Activated naive CD4-positive, alpha-beta T cell treated with anti-CD3 and anti-CD28 coated beads, Interleukin-2, amount 10 ng/mL, durations not matched to agents 7 days and 5 days (primary cell): ENCODE measurements around the gene GALNTL6.

Experiments
- CTCF ChIA-PET: fragments of 350-600 bp; sonication (Branson Sonifier 250); formaldehyde crosslinking; loops from one replicate; lab custom pipeline; 2021; ENCODE audit warnings: antibody characterized with exemption; lab: Charles Lee
- DNase-seq: peaks from one replicate; pipeline ENCODE4 v3.0.0-alpha.2; 2020
- H3K27ac Mint-ChIP-seq: one replicate; pipeline ENCODE4 v1.8.0; 2021; ENCODE audit warnings: mild to moderate bottlenecking, moderate library complexity, mixed read lengths
- H3K27me3 Mint-ChIP-seq: one replicate; pipeline ENCODE4 v1.8.0; 2021; ENCODE audit warnings: mild to moderate bottlenecking, mixed read lengths
- H3K36me3 Mint-ChIP-seq: one replicate; pipeline ENCODE4 v1.8.0; 2021; ENCODE audit warnings: mixed read lengths
- H3K4me1 Mint-ChIP-seq: one replicate; pipeline ENCODE4 v1.8.0; 2021; ENCODE audit warnings: mixed read lengths
- H3K4me3 Mint-ChIP-seq: one replicate; pipeline ENCODE4 v1.8.0; 2021; ENCODE audit warnings: mild to moderate bottlenecking, moderate library complexity, mixed read lengths
- H3K9me3 Mint-ChIP-seq: one replicate; pipeline ENCODE4 v1.8.0; 2021; ENCODE audit warnings: mixed read lengths

GALNTL6 gene

DNA sequence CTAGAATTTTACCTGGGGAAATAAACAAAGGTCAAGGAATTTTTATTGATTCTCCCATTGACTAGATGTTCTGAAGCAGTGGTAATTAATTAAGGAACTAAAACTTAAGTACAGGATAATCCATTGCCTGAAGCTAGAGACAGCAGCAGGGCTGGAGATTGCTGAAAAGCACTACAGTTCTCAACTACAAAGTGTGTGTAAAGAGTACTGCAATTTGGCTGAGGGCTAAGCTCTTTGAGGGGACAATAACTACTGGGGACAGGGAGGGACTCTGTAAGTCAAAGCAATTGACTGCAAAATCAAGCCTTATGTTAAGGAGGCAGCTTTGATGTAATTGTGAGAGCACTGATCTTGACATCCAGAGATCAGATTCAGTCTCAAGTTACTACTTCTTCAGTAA lies 260.4 kb downstream of the GALNTL6 start:
- peaks cover 2% of the 10 kb centered on the region for H3K9me3 Mint-ChIP-seq

GRCh38 chr4:172083272-172083671 lies 270.1 kb downstream of the GALNTL6 start:
- Mint-ChIP-seq H3K4me3 (no peak overlapping the region), H3K27me3 (no peaks in the 10 kb centered on the region), H3K4me1 (no peaks in the 10 kb centered on the region), H3K36me3 (no peaks in the 10 kb centered on the region), H3K27ac (no peak overlapping the region), H3K9me3 (no peaks in the 10 kb centered on the region)
- CTCF ChIA-PET, result no interaction called here
- DNase-seq, result no peak

More for the DNA sequence above, 260.4 kb downstream of the GALNTL6 start:
- H3K36me3 Mint-ChIP-seq, result no peaks in the 10 kb centered on the region
- H3K27ac Mint-ChIP-seq, result no peak overlapping the region
- no peak for DNase-seq
- H3K27me3 Mint-ChIP-seq, result no peaks in the 10 kb centered on the region
- H3K4me1 Mint-ChIP-seq, result no peaks in the 10 kb centered on the region
- no peak overlapping the region for H3K4me3 Mint-ChIP-seq
- CTCF ChIA-PET, result no interaction called here

DNA sequence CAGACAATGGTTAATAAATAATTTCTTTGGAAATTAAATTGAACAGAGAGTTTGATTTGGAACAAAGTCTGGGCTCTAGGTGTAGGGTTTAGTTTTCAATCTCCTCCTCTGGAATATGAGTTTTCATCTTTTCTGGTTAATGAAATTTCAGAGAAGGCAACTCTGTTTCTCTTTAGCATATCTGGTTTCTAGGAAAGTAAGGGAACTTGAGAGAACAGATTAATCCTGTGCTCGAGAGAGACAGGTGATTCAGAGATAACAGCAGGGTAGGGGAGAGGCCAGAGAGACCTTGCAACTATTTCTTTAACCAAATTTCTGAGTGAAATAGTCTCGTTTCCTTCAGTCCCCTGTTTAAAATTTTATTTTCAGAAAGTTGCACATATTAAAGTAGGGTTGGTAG lies 275.4 kb downstream of the GALNTL6 start:
- CTCF ChIA-PET, result no interaction called here
- DNase-seq, result no peak
- no peaks in the 10 kb centered on the region for H3K36me3 Mint-ChIP-seq
- no peaks in the 10 kb centered on the region for H3K27me3 Mint-ChIP-seq
- no peaks in the 10 kb centered on the region for H3K4me1 Mint-ChIP-seq
- peaks cover 2% of the 10 kb centered on the region for H3K9me3 Mint-ChIP-seq
- H3K4me3 Mint-ChIP-seq, result no peak overlapping the region
- no peak overlapping the region for H3K27ac Mint-ChIP-seq

DNA sequence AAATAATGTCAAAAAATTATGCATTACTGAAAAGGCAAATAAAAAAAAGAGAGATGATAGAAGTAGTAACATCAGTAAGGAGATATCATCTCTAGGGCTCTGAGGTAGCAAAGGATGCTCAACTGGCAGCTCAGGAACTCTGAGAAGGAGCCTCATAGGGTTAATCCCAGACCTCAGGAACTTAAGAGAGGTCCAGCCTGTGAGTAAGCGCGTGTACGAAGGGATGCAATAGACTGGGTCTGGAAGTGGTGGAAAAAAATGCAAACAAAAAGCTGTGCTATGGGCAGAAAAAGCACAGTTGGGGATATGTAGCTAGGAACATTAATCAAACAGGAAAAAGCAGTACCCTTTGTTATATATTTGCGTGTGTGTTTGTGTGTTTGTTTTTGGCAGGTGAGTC lies 282.0 kb downstream of the GALNTL6 start:
- H3K9me3 Mint-ChIP-seq, result no peaks in the 10 kb centered on the region
- H3K27ac Mint-ChIP-seq, result no peak overlapping the region
- no peak for DNase-seq
- H3K36me3 Mint-ChIP-seq, result no peaks in the 10 kb centered on the region
- no peaks in the 10 kb centered on the region for H3K4me1 Mint-ChIP-seq
- H3K27me3 Mint-ChIP-seq, result no peaks in the 10 kb centered on the region
- CTCF ChIA-PET, result no interaction called here
- no peak overlapping the region for H3K4me3 Mint-ChIP-seq

GRCh38 chr4:172096786-172097185 lies 283.6 kb downstream of the GALNTL6 start:
- Mint-ChIP-seq H3K9me3 (no peaks in the 10 kb centered on the region), H3K36me3 (no peaks in the 10 kb centered on the region), H3K27ac (no peak overlapping the region), H3K4me1 (no peaks in the 10 kb centered on the region), H3K4me3 (no peak overlapping the region), H3K27me3 (no peaks in the 10 kb centered on the region)
- no peak for DNase-seq
- CTCF ChIA-PET, result no interaction called here

GRCh38 chr4:172099376-172099775 lies 286.2 kb downstream of the GALNTL6 start:
- DNase-seq, result no peak
- Mint-ChIP-seq H3K27me3 (no peaks in the 10 kb centered on the region), H3K9me3 (peaks cover 2% of the 10 kb centered on the region), H3K27ac (no peak overlapping the region), H3K4me1 (no peaks in the 10 kb centered on the region), H3K36me3 (no peaks in the 10 kb centered on the region), H3K4me3 (no peak overlapping the region)
- CTCF ChIA-PET, result no interaction called here

GRCh38 chr4:172103456-172103855 lies 290.3 kb downstream of the GALNTL6 start:
- H3K27ac Mint-ChIP-seq, result no peak overlapping the region
- no peak overlapping the region for H3K4me3 Mint-ChIP-seq
- H3K4me1 Mint-ChIP-seq, result no peaks in the 10 kb centered on the region
- no peaks in the 10 kb centered on the region for H3K36me3 Mint-ChIP-seq
- DNase-seq, result no peak
- CTCF ChIA-PET, result no interaction called here
- no peaks in the 10 kb centered on the region for H3K27me3 Mint-ChIP-seq
- peaks cover 2% of the 10 kb centered on the region for H3K9me3 Mint-ChIP-seq

DNA sequence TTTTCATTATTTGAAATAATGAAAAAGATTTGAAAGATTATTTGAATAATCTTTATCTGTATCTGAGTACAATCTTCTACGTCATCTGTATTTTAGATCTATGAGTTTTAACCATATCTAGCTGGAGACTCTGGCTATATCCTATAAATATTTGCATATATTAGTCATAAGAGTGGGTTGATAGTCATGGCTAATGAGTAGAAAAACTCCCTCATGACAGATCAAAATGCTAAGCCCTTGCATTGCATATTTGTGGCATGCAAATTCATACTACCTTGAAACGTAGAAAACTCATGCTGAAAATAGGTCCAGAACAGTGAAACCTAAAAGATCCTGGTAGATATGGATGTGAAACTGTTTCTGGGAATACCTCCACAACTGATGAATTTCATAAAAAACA lies 291.3 kb downstream of the GALNTL6 start:
- Mint-ChIP-seq H3K27me3 (no peaks in the 10 kb centered on the region), H3K36me3 (no peaks in the 10 kb centered on the region), H3K4me3 (no peak overlapping the region), H3K27ac (no peak overlapping the region), H3K4me1 (no peaks in the 10 kb centered on the region), H3K9me3 (peaks cover 2% of the 10 kb centered on the region)
- CTCF ChIA-PET, result no interaction called here
- DNase-seq, result no peak

GRCh38 chr4:172105918-172106317 lies 292.7 kb downstream of the GALNTL6 start:
- Mint-ChIP-seq H3K4me1 (no peaks in the 10 kb centered on the region), H3K27ac (no peak overlapping the region), H3K27me3 (no peaks in the 10 kb centered on the region), H3K36me3 (no peaks in the 10 kb centered on the region), H3K4me3 (no peak overlapping the region), H3K9me3 (peaks cover 2% of the 10 kb centered on the region)
- DNase-seq, result no peak
- CTCF ChIA-PET, result no interaction called here

- no peaks in the 10 kb centered on the region for H3K9me3 Mint-ChIP-seq
- H3K27me3 Mint-ChIP-seq, result no peaks in the 10 kb centered on the region
- no peak overlapping the region for H3K4me3 Mint-ChIP-seq
- CTCF ChIA-PET, result no interaction called here
- DNase-seq, result no peak
- H3K36me3 Mint-ChIP-seq, result no peaks in the 10 kb centered on the region
- H3K27ac Mint-ChIP-seq, result no peak overlapping the region
- no peaks in the 10 kb centered on the region for H3K4me1 Mint-ChIP-seq
These were observed 296.3 kb downstream of the GALNTL6 start for GRCh38 chr4:172109466-172109865.

DNA sequence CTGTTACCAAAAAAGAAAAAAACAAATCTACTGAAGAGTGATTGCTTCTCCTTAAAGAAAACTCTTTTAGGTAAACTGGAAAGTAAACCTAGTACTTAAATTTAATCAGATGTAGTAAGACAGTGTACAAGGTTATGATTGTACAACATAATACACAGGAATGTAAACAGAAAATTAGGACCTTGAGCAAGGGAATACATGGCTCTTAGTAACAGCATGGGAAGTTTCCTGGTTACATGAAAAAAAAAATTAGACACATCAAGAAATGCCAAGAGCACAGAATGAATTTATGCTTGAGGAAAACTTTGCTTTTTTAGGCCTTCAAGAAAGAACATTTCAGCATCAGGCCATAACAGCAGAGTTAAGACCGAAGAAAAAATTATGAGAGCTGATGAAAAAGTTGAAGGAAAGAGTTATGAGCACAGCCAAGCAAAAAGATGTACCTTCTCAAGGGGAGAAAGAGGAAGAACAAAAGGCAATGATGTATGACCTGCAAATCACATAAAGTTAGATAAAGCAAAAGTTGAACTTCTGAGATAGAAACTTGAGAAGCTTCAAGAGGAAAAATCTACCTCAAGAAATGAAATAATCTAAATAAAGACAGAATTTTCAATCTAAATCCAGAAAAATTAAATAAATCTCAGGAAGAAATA lies 311.6 kb downstream of the GALNTL6 start:
- CTCF ChIA-PET, result no interaction called here
- Mint-ChIP-seq H3K27ac (no peak overlapping the region), H3K4me1 (no peaks in the 10 kb centered on the region), H3K36me3 (no peaks in the 10 kb centered on the region), H3K4me3 (no peak overlapping the region), H3K27me3 (no peaks in the 10 kb centered on the region), H3K9me3 (peaks cover 2% of the 10 kb centered on the region)
- DNase-seq, result no peak

DNA sequence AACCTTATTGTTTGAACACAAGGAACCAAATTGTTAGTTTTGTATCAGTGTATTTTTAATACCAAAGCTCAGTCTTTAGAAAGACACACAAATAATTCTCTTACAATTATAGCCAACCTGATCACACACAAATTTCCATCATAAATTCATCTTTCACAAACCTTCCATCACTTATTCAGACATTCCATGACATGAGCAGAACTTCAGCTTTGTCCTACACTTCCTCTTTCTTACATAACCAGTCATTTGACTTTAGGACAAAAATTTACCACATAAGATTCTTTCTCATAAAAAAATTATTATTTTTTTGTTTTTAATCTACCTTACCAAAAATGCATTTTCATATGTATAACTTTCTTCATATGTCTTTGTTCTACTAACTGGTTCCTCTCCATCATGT lies 312.2 kb downstream of the GALNTL6 start:
- Mint-ChIP-seq H3K36me3 (no peaks in the 10 kb centered on the region), H3K4me1 (no peaks in the 10 kb centered on the region), H3K27me3 (no peaks in the 10 kb centered on the region), H3K27ac (no peak overlapping the region), H3K9me3 (peaks cover 2% of the 10 kb centered on the region), H3K4me3 (no peak overlapping the region)
- no peak for DNase-seq
- CTCF ChIA-PET, result no interaction called here

DNA sequence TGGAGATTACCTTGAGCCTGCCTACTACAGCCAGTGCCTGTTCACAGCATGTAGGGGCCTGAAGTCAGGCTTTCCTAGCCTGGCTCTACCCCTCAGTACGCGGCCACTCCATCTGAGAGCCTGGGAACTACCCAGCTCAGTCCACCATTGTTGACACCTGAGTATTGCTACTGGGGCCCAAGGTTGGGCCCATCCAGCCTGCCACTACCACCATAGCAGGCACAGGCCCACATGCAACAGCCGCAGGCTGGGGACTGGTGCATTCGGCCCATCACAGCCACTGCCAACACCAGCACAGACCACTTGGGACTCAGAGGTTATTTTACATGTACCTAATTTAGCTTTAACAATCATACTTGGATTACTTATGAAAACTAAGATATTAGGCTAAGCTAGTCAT lies 314.0 kb downstream of the GALNTL6 start:
- Mint-ChIP-seq H3K27ac (no peak overlapping the region), H3K27me3 (no peaks in the 10 kb centered on the region), H3K4me3 (no peak overlapping the region), H3K36me3 (no peaks in the 10 kb centered on the region), H3K4me1 (no peaks in the 10 kb centered on the region), H3K9me3 (peaks cover 2% of the 10 kb centered on the region)
- no peak for DNase-seq
- CTCF ChIA-PET, result no interaction called here

DNA sequence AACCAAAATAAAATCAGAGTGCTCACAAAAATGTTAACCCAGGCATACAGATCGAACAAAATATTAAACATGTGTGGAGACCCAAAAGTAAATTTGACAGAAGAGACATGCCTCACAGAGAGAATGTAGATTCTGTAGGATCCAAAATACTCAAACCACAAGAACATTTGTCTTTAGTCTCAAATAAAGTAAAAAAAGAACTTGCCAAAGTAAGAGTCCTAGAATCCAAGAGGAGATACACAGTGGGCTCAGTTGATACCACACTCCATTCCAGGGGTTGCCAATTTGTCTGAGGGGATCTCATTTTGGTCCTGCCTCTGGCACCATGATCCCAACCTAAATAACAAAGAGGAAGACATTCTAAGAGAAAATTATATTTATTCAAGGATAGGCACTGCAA lies 316.4 kb downstream of the GALNTL6 start:
- CTCF ChIA-PET, result no interaction called here
- DNase-seq, result no peak
- no peaks in the 10 kb centered on the region for H3K27me3 Mint-ChIP-seq
- no peaks in the 10 kb centered on the region for H3K4me1 Mint-ChIP-seq
- H3K27ac Mint-ChIP-seq, result no peak overlapping the region
- H3K4me3 Mint-ChIP-seq, result no peak overlapping the region
- H3K36me3 Mint-ChIP-seq, result no peaks in the 10 kb centered on the region
- H3K9me3 Mint-ChIP-seq, result peaks cover 2% of the 10 kb centered on the region

- Mint-ChIP-seq H3K9me3 (no peaks in the 10 kb centered on the region), H3K4me1 (no peaks in the 10 kb centered on the region), H3K27me3 (no peaks in the 10 kb centered on the region), H3K36me3 (no peaks in the 10 kb centered on the region), H3K27ac (no peak overlapping the region), H3K4me3 (no peak overlapping the region)
- CTCF ChIA-PET, result no interaction called here
- no peak for DNase-seq
These were observed 321.3 kb downstream of the GALNTL6 start for GRCh38 chr4:172134521-172134920.

DNA sequence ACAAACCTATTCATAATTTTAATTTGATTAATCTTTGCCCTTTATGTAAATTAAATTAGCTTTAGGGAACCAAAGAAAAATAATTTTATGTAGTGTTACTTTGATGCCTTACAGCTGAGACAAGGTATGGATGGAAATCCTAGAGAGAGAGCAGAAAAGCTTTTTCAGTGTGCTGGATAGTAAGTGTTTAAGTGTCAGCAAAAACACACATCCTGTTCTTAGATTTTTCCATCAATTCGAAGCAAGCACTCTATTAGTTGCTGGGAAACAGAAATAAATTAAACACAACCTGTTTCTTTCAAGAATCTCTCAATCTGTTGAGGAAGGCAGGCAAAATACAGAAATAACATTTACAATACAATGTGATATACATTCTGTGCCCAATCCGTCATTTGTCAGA lies 327.8 kb downstream of the GALNTL6 start:
- H3K27ac Mint-ChIP-seq, result no peak overlapping the region
- no peaks in the 10 kb centered on the region for H3K27me3 Mint-ChIP-seq
- H3K36me3 Mint-ChIP-seq, result no peaks in the 10 kb centered on the region
- no peak overlapping the region for H3K4me3 Mint-ChIP-seq
- no peaks in the 10 kb centered on the region for H3K4me1 Mint-ChIP-seq
- CTCF ChIA-PET, result no interaction called here
- no peaks in the 10 kb centered on the region for H3K9me3 Mint-ChIP-seq
- no peak for DNase-seq
